Measurements from ENCODE around the gene AGO3.

GRCh38 chr1:36118447-36119204 is 187.7 kb downstream of the AGO3 start:
- TF ChIP-seq EP300 (IDR thresholded peaks at IDR 0.05) (no peak), CTCF (IDR thresholded peaks at IDR 0.05) (no peak), POLR2AphosphoS5 (IDR thresholded peaks at IDR 0.05) (no peak)
